HG02623 (cell line): ENCODE results near the gene UNC5CL.
A peak's percentile ranks its signal among the peaks of the same experiment; 100 is the strongest.
"Not testable (repeated sequence)": the region's sequence is repeated elsewhere in the genome, so short reads cannot be mapped to it uniquely, and the experiment has no call there.

Experiments
- ATAC-seq: cut with Tn5 transposase; IDR thresholded peaks from one replicate; pipeline ENCODE4 v1.9.1; 2021; ENCODE audit warnings: moderate library complexity; ENCODE audit not compliant: unreplicated experiment

The UNC5CL gene

GRCh38 chr6:41008011-41008410, 31.0 kb downstream of the UNC5CL start:
- no peak for ATAC-seq

GRCh38 chr6:41006980-41007379, 32.0 kb downstream of the UNC5CL start:
- ATAC-seq, result not testable (repeated sequence)

- ATAC-seq, result peak; percentile 68
Observed at GRCh38 chr6:41006217-41006616, 32.8 kb downstream of the UNC5CL start.

- no peak for ATAC-seq
Observed at GRCh38 chr6:41002168-41002567, 36.9 kb downstream of the UNC5CL start.

GRCh38 chr6:41000248-41000647, 38.8 kb downstream of the UNC5CL start:
- ATAC-seq, result no peak

GRCh38 chr6:40999569-40999968, 39.5 kb downstream of the UNC5CL start:
- ATAC-seq, result no peak

- ATAC-seq, result no peak
Observed at GRCh38 chr6:40998661-40999060, 40.4 kb downstream of the UNC5CL start.

GRCh38 chr6:40997234-40997957, 41.6 kb downstream of the UNC5CL start:
- ATAC-seq, result no peak

- no peak for ATAC-seq
Observed at GRCh38 chr6:40996591-40997233, 42.3 kb downstream of the UNC5CL start.

GRCh38 chr6:40992746-40993145, 46.3 kb downstream of the UNC5CL start:
- ATAC-seq, result no peak

DNA sequence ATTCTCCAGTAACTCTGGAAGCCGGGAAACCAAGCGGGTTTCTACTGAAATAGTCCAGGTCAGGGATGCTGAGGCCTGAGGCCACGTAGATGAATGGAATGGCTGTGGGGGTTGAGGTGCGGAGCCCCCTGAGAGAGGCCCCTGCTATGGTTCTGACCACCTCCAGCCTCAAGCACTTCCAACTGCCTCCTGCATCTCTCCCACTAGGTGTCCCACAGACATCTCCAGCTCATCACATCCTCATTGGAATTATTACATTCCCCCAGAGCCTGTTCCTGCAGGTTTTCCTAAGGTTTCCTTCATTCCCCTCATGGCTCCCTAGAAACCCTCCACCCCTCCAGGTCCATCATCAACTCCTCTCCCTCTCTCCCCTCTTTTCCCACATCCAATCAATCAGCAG, 48.7 kb downstream of the UNC5CL start:
- ATAC-seq, result no peak

GRCh38 chr6:40989204-40990169, 49.5 kb downstream of the UNC5CL start:
- no peak for ATAC-seq

DNA sequence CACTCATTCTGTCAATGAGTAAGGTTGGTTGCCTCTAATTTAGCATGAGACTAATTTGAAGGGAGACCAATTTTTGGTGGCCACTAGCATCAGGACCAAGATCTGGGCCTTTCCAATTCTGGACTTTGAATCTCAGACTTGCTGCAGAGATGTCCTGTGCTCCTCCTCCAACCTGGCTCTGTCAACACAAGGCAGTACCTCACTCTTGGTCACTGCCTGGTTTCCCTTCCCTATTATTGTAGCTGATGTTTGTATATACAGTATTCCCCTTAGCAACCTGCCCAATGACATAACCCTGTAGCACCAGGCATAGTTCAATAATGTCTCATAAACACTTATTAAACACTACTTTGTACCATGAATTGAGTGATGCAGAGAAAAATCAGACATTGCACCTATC, 50.4 kb downstream of the UNC5CL start:
- ATAC-seq, result no peak

GRCh38 chr6:40986921-40987819, 51.9 kb downstream of the UNC5CL start:
- no peak for ATAC-seq

- no peak for ATAC-seq
Observed at GRCh38 chr6:40986364-40986763, 52.7 kb downstream of the UNC5CL start.

GRCh38 chr6:40983752-40984151, 55.3 kb downstream of the UNC5CL start:
- ATAC-seq, result no peak

GRCh38 chr6:40982917-40983316, 56.1 kb downstream of the UNC5CL start:
- ATAC-seq, result no peak

DNA sequence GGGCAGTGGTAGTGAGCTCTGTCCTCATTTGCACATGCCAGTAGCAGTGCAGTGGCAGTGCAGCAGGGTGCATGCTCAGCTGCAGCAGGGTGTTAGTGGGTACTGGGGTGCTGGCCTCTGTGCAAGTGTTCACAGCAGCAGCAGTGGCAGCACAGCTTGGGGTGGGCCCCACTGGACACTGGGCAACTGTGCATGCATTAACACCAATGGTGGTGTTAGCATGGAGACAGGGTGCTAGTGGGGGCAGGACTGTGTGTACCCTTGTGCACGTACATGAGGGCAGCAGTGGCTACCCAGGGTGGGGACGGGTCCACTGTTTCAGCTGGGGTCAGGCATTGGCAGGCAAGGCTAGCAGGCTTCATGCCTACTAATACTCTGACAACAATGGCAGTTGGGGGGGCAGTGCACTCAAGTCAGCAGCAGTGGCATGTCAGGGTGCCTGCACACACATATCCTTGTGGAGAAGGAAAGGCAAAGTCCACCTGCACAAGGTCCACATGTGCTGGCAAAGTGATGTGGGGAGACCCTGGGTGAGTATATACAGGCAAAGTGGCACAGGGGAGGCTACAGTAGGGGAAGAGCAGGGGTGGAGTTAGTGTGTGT, 60.2 kb downstream of the UNC5CL start:
- no peak for ATAC-seq

DNA sequence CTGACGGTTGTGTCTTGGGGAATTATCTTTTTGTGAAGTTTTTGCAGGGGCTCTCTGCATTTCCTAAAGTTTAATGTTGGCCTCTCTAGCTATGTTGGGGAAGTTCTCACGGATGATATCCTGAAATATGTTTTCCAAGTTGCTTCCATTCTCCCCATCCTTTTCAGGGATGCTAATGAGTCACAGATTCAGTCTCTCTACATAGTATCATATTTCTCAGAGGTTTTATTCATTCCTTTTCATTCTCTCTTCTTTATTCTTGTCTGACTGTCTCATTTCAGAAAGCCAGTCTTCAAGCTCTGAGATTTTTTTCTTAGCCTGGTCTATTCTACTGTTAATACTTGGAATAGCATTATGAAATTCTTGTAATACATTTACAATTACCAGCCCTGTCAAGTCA, 61.3 kb downstream of the UNC5CL start:
- ATAC-seq, result no peak

- no peak for ATAC-seq
Observed at GRCh38 chr6:40977085-40977484, 61.9 kb downstream of the UNC5CL start.
